Testis (tissue), 3 donors: ENCODE data around the gene UNC5B. TPM values are rescaled to one million over a fixed set of nuclear protein-coding genes. Genes with fewer than 3 reads are reported as not detected.

ENCODE experiments used
- DNase-seq: peaks from one replicate; pipeline ENCODE4 v3.0.0-alpha.2; 2019
- H3K27ac ChIP-seq, 2 donors: fragments of 200-600 bp; sonication (generic); one replicate each; pipeline ENCODE4 v1.5.1; 2019
- H3K27me3 ChIP-seq: fragments of 200-600 bp; sonication (generic); one replicate; pipeline ENCODE4 v1.5.1; 2019
- H3K36me3 ChIP-seq: fragments of 200-600 bp; sonication (generic); one replicate; pipeline ENCODE4 v1.5.1; 2017; ENCODE audit warnings: low read depth; ENCODE audit errors: missing control alignments
- H3K4me1 ChIP-seq: fragments of 200-600 bp; sonication (generic); one replicate; pipeline ENCODE4 v1.5.1; 2019
- H3K4me3 ChIP-seq, 2 donors: fragments of 200-600 bp; sonication (generic); one replicate each; pipeline ENCODE4 v1.5.1; 2017 to 2019
- H3K9me3 ChIP-seq: fragments of 200-600 bp; sonication (generic); one replicate; pipeline ENCODE4 v1.5.1; 2017
- CTCF ChIP-seq, 3 experiments: fragments of 450-650 bp in 2 of 3; fragments of 200-600 bp in 1 of 3; sonication (generic) in 1 of 3; IDR thresholded peaks; one replicate each; pipeline ENCODE4 v1.5.1; 2016 to 2019; ENCODE audit warnings: antibody characterized with exemption in 3 of 3, mild to moderate bottlenecking in 2 of 3, moderate library complexity in 1 of 3
- POLR2A ChIP-seq: fragments of 450-650 bp; IDR thresholded peaks from one replicate; pipeline ENCODE4 v1.6.1; 2017; ENCODE audit warnings: antibody characterized with exemption, mild to moderate bottlenecking, moderate library complexity
- WGBS, 2 donors: methylation state at CpG; one replicate each; pipeline ENCODE4 v1.1.5; 2018; 5-methylcytosine and 5-hydroxymethylcytosine counted together
- intact Hi-C: fragments of 100-400 bp; cut with DNase I; formaldehyde crosslinking; loops from one replicate; pipeline ENCODE4 v1.15.1; 2023; ENCODE audit warnings: low total_unique reads
- polyA plus RNA-seq: library from polyadenylated mRNA; stranded (reverse); fragments of 350-450 nt; fragmentation: Illumina TruSeq; extraction: RNeasy Lipid Tissue Mini Kit (QIAGEN cat#74804); gene quantifications from one replicate; pipeline ENCODE4 v1.2.3, GENCODE V29; 2014; ENCODE audit warnings: low read depth, low replicate concordance; ENCODE audit not compliant: insufficient read depth
- total RNA-seq, 2 donors: library from RNA; depleted of rRNA; stranded (reverse); fragments of >200 nt; gene quantifications; one replicate each; pipeline ENCODE4 v1.2.3, GENCODE V29; 2016

Gene UNC5B
- total and polyA plus RNA-seq, 3 donors from 2014 or later: 14.8 to 44.4 (median 24.4) TPM

DNA sequence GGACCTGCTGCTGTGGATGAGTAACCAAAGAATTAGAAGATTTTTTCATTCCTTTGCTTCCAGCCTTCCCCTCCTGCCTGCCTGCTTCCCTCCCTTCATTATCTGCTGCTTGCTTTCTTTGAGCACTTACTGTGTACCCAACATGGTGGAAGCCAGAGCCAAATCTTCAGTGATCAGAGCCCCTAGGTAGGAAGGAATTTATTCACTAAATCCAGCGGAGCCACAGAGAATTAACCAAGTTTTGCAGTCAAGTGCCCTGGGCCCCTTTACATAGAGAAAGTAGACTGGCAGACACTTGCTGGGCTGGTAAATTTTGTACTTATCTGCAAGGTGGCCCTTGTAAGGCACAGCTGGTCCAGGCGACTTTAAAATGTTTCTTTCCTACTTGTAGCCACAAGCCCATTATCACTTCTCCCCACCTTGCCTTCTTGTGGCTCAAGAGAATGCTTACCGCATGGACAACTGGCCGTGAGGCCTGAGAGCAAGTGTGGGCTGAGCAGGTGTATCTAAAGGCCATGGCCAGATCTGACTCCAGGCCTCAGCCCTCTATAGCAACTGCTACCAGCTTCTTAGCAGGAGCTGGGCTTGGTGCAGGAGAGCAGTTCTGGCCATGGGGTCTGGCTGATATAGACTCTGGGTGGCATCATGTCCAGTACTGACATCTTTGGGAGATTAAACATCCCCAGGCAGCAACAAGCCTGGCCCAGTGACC lies 11.1 kb downstream of the UNC5B start:
- Histone ChIP-seq H3K9me3 (no peaks in the 10 kb centered on the region), H3K27me3 (no peaks in the 10 kb centered on the region), H3K4me3 (no peak overlapping the region), H3K4me1 (peaks cover under 1% of the 10 kb centered on the region), H3K36me3 (no peaks in the 10 kb centered on the region), H3K27ac (no peak overlapping the region)
- 89 to 91% methylated on average over 4 of the region's 4 CpGs for WGBS, 2 donors
- TF ChIP-seq CTCF (IDR thresholded peaks at IDR 0.05) (no peak), POLR2A (no peak)
- intact Hi-C loops: no loop called here
- DNase-seq: no peak

DNA sequence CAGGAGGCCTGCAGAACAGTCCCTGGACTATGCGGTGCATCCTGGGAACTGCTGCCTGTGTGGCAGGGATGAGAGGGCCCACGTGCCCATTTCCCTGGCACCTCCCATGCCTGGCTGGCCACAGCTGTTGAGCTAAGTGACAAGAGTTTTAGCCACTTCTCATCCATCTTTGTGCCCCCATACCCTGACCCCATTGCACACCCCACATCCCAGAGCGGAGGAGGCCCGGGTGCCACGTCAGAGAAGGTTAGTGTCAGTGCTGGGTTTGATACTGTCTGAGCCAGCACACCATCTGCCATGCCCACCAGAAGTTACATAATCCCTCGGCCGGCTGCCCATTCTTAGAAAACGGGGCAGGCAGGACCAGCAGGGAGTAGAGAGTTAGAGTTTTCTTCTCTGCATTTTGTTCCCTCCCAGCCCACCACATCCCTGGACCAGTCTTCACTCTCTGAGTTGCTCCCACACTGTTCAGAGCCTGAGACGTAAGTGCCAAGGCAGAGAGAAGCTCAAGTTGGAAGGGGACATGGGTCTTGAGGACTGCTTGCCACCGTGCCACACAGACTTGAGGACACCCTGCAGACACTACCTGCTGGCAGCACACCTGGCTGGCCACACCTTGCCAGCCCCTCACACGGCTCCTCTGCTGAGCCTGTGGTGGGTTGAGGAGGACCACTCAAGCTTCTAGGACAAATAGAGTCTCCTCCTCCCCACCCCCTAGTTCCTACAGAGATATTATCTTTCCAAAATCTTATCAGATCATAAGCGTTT lies 13.1 kb downstream of the UNC5B start:
- DNase-seq: no peak

GRCh38 chr10:71228875-71229675 lies 16.7 kb downstream of the UNC5B start:
- no peaks in the 10 kb centered on the region for H3K27me3 ChIP-seq
- peaks cover 48% of the 10 kb centered on the region for H3K4me1 ChIP-seq
- WGBS, 2 donors: 60 to 71% methylated on average over 15 to 16 of the region's 16 CpGs
- intact Hi-C loops: no loop called here
- no peak for TF ChIP-seq CTCF (IDR thresholded peaks at IDR 0.05)
- no peak for TF ChIP-seq POLR2A
- H3K36me3 ChIP-seq: no peaks in the 10 kb centered on the region
- H3K9me3 ChIP-seq: no peaks in the 10 kb centered on the region
- DNase-seq: no peak
- H3K4me3 ChIP-seq: no peak overlapping the region
- peak overlapping the region; percentile 26 to 27 for H3K27ac ChIP-seq

More for the DNA sequence above, 13.1 kb downstream of the UNC5B start:
- 78 to 84% methylated on average over 9 to 12 of the region's 12 CpGs for WGBS, 2 donors
- Histone ChIP-seq H3K9me3 (no peaks in the 10 kb centered on the region), H3K27ac (no peak overlapping the region), H3K27me3 (no peaks in the 10 kb centered on the region), H3K4me1 (peaks cover 21% of the 10 kb centered on the region), H3K36me3 (no peaks in the 10 kb centered on the region), H3K4me3 (no peak overlapping the region)
- intact Hi-C loops: no loop called here
- no peak for TF ChIP-seq POLR2A
- TF ChIP-seq CTCF (IDR thresholded peaks at IDR 0.05): no peak

- DNase-seq: peak; percentile 86
- H3K27ac ChIP-seq: peak overlapping the region; percentile 27 to 52
- TF ChIP-seq CTCF (IDR thresholded peaks at IDR 0.05) (no peak), POLR2A (no peak)
- no peaks in the 10 kb centered on the region for H3K9me3 ChIP-seq
- WGBS, 2 donors: 64 to 78% methylated on average over 8 to 11 of the region's 11 CpGs
- H3K4me1 ChIP-seq: peaks cover 57% of the 10 kb centered on the region
- H3K4me3 ChIP-seq: no peak overlapping the region
- H3K36me3 ChIP-seq: no peaks in the 10 kb centered on the region
- H3K27me3 ChIP-seq: no peaks in the 10 kb centered on the region
- intact Hi-C loops: no loop called here
These were observed 17.6 kb downstream of the UNC5B start for GRCh38 chr10:71229726-71230655.
